T-helper 1 cell treated with Interleukin-12 subunit alpha and Interleukin-12 subunit beta and Interleukin-4 antibody, amounts not matched to agents 30 ng/mL and 1 ng/mL, for 36 hours (primary cell): ENCODE measurements around the gene USP25. TPM values are rescaled to one million over a fixed set of nuclear protein-coding genes. Genes with fewer than 3 reads are reported as not detected.
"Not testable (repeated sequence)": the region's sequence is repeated elsewhere in the genome, so short reads cannot be mapped to it uniquely, and the experiment has no call there.

Experiments
- intact Hi-C: fragments of 100-400 bp; cut with micrococcal nuclease; formaldehyde crosslinking; loops from one replicate; pipeline ENCODE4 v1.15.1; 2024
- total RNA-seq: library from RNA; stranded (reverse); gene quantifications from 2 replicates; pipeline ENCODE4 v1.2.3, GENCODE V29; 2022

USP25 gene
- total RNA-seq, 1 donor from 2014 or later = 42.7 TPM

DNA sequence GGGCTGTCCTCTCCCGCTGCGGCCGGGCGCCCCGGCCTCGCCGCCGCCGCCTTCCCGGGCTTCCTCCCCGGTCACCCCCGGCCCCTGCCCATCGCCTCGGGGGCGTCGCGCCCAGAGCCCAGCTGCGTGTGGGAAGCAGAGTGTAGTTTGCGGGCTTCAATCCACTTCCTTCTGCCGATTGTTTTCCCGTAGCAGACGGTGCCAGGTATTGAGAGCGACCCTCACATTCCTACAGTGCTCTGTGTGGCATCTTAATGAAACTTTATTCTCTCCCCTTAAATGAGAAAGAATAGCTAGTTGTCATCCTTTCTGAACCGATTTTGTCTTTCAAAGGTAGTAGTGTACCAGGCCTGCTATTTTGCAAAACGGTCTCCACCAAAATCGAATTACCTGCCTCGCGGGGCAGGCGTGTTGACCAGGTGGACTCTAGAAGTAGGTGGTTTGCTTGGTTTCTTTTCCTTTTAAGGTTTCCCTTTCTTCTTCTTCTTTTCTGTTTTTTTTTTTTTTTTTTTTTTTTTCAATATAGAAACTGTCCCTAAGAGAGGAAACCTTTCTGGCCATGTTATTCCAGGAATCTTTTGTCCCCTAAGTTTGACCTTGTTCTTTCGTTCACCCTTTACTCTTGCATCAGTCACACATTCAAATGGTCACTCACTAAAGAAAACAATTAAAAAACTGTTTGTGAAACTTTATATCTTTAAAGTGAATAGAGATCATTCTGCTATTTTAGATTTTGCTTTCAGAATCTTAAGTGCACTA, 881 bp downstream of the USP25 start:
- intact Hi-C loops = loop anchor here (5.0 kb wide), 5 partner anchors 47 to 1278 kb away; partner anchors contain the start of gene SAMSN1

DNA sequence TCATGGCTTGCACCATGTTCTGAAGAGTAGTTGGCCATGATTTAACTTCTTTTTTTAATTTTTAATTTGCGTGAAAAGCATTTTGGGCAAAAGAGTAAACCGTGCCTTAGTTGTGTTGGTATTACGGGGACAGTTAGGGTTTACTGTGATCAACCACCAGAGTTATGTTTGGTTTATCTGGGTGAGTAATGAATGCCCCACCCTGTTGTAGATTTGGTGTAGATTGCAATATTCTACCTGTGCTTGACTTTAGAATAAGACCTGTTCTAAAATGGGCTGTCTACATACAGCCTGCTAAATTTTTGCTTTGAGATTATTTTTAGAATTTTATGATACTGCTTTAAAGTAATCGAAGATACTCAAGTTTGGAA, 1.4 kb downstream of the USP25 start:
- intact Hi-C loops = loop anchor here (5.0 kb wide), 5 partner anchors 46 to 1279 kb away; partner anchors contain the start of gene SAMSN1

DNA sequence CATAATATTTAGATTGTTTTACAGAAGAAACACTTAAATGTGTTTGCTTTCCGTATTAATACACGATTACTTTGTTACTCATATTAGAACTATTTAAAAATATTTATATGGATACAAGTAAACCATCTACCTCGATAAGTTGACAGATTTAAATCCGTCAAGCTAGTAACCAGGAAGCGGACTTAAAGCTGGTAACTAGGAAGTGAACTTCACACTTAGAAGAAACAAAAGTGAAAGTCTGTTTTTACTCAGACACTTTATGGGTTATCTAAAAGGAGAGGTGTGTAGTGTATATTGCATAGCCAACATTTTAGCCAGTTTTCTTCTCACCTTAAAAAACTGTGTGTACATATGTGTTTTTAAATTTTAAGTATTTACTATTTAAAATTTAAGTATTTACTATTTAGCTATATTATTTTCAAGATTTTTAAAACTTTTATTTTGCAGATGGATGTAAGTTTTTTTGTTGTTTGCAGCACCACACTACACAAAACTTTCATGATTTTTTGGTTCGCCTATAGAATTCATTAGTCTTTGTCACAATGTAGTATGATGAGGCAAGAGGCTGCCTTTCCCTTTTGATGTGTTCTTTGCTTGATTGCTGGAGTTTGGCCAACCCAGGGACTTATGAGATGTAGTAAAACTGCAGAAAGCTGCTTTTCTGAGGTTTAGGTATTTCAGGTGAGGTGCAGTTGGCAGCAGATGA, 2.7 kb downstream of the USP25 start:
- intact Hi-C loops = loop anchor here (1.0 to 5.0 kb wide), 9 partner anchors 45 to 1879 kb away; partner anchors contain the start of genes HSPA13 and SAMSN1

DNA sequence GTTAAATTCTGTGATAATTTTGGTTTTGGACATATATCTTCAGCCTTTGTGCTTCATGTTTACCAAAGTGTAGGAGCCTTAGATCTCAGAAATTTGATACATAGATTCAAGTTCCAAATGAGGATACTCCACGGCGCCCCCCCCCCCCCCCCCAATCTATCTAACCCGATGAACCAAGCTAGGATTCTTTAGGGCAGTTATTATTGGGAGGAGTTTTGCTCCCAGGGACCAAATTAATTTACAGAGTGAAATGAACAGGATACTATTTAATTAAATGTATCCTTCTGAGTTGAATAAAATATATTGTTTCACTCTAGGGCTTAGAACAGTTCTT, 3.2 kb downstream of the USP25 start:
- intact Hi-C loops = loop anchor here (1.0 to 5.0 kb wide), 10 partner anchors 8 to 1878 kb away; partner anchors contain the start of genes HSPA13 and SAMSN1

DNA sequence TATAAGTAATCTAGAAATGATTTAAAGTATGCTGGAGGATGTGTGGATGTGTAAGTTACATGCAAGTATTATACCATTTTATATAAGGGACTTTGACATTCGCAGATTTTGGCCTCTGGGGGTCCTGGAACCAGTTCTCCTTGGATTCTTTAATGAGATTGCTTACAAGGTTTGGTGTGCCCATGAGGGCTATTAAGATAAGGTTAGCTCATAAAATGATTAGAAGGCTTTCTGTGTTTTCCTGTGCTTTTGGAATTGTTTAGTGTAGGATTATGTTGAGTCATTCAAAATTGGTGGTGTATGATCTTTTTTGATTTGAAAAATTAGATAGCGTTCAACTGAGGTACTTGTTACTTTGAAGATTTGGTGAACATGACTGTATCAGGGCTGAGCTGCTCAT, 5.6 kb downstream of the USP25 start:
- intact Hi-C loops = loop anchor here (2.0 kb wide), 1 partner anchor 13 kb away; no protein-coding TSS in a partner anchor

DNA sequence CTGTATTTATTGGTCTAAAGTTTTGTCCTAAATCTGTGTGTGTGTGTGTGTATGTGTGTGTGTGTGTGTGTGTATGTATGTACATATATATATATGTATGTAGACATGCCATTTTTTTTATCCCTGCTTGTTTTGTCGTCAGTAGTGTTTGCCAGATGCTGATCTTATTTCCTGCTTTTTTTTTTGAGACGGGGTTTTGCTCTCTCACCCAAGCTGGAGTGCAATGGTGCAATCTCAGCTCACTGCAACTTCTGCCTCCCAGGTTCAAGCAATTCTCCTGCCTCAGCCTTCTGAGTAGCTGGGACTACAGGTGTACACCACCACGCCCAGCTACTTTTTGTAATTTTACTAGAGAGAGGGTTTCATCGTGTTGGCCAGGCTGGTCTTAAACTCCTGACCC, 6.1 kb downstream of the USP25 start:
- intact Hi-C loops = loop anchor here (2.0 kb wide), 1 partner anchor 13 kb away; no protein-coding TSS in a partner anchor

DNA sequence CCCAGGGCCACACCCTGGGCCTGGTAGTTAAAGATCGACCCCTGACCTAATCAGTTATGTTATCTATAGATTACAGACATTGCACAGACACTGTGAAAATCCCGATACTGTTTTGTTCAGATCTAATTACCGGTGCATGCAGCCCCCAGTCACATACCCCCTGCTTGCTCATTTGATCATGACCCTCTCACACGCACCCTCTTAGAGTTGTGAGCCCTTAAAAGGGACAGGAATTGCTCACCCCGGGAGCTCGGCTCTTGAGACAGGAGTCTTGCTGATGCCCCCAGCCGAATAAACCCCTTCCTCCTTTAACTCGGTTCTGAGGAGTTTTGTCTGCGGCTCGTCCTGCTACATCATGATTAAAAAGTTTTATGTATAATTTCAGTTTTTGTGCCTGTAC, 9.0 kb downstream of the USP25 start:
- intact Hi-C loops = not testable (repeated sequence)

DNA sequence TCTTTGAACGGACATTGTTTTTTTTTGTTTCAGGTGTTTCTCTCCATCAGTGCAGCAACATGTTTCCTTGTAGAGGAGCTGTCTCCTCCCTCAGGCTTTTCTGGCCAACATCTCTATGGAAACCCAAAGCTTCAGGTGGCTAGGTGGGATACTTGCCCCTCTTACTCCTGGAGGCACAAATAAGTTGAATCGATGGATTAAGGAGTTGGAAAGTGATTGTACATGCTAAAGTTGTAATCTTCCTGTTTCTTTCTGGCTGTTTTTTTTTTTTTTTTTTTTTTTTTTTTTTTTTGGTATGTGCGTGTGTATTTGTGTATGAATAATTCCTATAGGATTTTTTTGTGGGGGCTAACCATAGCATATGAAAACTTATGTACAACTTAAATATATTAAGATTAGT, 10.6 kb downstream of the USP25 start:
- intact Hi-C loops = no loop called here

DNA sequence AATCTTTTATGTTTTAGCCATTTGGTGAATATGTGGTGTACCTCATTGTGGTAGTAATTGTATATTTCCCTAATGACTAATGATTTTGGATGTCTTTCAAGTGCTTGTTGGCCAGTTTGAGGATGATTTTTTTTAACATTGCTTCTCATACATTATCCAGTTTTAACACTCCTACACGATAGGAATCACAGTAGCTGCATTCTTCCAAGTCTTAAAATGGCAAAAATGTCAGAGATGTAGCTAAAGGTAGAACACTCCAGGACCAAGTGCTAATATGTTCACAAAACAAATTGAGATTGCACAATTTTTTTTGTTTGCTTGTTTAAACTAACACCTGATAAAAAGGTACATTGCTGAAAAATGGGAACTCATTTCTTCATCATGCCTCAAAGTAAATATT, 11.7 kb downstream of the USP25 start:
- intact Hi-C loops = loop anchor here (1.0 kb wide), 1 partner anchor 8 kb away; no protein-coding TSS in a partner anchor

DNA sequence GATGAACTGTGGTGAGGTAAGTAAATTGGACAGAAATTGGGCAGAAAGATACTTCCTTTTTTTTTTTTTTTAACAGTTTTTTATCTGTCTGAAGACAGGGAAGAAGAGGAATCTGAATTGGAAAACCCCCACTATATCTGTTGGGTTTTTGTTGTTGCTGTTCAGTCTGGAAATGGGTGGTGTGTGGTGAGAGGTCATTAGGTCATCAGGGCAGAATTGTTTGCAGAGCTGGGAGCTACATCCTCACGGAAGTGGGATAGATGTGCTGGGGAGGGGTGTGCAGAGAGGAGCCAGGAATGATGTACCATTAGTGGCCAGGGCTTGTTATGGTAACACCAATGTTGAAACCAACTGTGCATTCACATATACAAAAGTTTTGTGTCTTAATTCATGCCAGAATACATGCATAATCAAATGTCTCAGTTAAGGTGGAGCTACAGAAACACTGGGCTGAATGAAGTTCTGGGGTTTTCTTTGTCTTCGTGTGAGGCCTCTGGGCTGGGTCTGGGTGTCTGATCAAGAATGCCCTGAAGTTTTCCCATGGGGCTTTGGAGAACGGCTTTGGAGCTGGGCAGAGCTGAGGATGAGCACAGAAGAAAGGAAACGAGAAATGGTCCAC, 12.4 kb downstream of the USP25 start:
- intact Hi-C loops = no loop called here

DNA sequence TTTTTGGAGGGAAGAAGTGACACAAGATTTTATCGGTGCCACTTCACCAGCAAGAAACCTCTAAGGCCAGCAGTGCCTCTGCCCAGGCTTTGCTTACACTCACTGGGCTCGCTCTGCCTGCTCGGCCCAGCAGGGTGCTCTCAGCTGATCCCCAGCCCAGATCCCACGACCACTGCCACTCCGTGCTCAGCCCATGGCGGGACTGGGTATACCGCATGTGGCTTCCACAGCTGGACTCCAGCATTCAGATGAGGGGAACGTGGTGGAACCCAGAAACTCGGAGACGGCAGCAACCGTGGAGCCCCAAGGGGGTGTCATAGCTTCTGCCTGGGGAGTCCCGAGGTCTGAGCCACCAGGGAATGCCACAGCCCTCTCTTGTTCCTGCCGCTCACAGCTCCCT, 12.9 kb downstream of the USP25 start:
- intact Hi-C loops = no loop called here

DNA sequence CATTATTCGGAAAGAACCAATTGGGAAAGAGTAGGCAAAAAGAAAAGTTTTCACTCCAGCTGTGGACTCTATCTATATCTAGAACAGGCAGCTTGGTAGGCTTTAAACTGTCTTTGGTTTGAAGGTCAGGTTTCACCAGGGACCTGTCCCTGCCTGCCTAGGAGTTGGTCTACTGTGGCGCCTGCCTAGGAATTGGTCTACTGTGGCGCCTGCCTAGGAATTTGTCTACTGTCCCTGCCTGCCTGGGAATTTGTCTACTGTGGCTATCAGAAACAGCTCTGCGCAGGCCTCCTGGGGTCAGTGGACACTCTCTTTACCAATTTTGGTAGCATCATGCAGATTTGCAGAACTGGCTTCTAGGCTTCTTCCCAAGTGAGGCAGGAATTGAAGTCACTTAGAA, 13.8 kb downstream of the USP25 start:
- intact Hi-C loops = no loop called here

DNA sequence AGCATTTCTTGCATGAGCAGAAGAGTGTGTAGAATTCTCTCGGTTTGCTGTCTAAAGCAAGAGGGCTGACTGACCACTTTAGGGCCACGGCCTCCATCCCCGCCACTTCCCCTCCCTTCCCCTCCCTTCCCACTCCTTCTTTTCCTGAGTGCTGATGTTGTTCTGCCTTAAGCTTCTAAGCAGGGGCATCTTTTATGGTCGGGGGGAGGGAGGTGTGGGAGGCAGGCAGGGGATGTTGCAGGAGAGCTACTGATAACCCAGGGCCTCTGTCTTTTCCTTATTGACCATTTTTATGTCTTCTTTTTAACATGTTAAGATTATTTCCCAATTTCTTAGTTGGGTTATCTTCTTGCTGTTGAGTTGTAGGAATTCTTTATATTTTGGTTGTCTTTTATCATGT, 15.1 kb downstream of the USP25 start:
- intact Hi-C loops = no loop called here

DNA sequence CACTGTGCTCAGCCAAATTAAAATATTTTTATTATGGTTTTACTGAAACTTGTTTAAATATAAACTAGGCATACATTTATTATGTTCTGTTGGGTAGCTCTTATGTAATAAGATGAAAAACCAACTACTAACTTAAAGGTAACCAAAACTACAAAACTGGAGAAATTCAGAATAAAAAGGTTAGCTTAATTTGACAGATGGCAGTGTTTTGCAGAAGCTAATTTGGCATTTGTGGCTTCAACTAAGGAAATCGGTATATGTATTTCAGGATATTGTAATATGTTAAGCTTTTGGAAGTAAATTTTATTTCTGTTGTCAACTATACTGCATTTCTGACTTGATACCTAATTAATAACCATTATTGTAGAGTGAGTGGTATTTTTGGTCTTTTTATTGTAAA, 18.8 kb downstream of the USP25 start:
- intact Hi-C loops = loop anchor here (2.0 kb wide), 1 partner anchor 14 kb away; no protein-coding TSS in a partner anchor

DNA sequence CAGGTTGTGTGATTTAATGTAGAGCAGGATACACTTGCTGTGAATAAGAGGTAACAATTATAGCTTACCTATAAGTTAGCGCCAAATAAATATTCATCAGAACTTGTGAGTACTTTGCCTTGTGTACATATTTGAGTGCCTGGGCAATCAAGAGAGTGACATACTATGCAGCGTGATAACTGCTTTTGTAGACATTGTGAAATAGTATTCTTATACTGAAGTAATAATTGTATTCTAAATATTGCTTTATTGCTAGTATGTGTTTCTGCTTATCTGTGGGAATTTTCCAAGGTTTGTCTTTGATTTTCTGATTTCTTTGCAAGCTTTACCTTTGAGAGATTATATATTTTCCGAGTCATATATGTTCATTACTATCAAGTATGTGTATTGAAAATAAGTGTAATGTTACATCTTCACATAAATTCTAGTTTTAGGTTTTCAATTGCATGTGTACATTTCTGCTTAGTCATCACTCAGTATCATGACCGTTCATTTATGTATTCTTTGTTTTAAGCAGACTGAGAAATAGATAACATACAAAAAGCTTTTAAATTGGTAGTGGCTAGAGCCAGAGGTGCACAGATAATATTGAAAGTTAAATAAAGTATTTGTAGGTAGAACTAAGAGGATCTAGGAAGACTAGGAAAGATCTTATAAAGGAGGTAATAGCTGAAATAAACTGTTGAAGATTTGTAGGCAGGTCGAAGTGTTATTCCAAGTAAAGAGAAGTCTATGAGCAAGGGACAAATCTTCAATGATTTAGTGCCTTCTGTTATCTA, 19.5 kb downstream of the USP25 start:
- intact Hi-C loops = loop anchor here (2.0 kb wide), 1 partner anchor 14 kb away; no protein-coding TSS in a partner anchor

DNA sequence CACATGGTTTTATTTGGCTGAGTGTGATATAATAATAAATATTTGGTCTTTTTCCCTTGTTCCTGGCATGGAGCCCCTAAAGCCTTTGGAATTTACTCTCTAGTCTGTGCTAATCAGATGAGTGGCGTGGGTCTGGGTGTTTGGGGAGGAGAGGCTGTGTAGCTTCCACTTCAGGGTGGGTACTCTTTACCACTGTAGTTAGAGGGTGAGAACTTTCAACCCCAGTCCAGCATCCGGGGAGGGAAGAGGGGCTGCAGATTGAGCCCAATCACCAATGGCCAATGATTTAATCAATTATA, 20.0 kb downstream of the USP25 start:
- intact Hi-C loops = loop anchor here (2.0 kb wide), 1 partner anchor 15 kb away; no protein-coding TSS in a partner anchor

DNA sequence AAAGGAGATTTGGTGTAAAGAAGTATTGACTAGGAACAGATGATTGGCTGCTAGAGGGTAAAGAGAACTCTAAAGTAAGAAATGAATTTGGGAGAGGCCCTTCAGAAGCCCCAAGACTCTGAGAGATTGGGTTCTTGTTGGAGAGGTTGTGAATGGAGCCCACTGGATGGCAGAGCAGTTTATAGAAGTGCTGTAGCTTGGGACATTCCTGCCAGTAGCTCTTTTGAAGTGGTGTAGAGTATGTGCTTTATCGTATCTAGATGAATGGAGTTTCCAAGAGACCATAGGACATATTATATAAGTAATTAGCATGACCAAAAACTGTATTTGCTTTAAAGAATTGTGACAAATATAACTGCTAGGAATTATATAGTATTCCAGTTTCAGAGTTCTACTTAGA, 21.3 kb downstream of the USP25 start:
- intact Hi-C loops = no loop called here

DNA sequence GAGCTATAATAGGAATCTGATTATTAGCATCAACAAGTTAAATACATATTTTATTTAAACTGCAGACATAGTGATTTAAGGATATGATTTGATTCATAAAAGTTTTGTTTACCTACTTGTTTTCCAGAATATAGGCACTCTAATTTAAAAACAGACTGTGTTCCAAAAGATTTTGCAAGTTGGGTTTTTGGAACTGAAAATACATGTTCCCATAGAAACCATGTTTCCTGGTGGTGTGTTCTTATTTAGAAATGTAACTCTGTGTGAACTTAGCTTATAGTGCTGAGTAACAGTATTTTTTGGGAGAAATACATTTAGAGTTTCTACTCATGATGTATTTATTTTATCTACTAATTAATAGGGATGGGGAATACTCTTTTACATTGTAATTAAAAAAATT, 21.8 kb downstream of the USP25 start:
- intact Hi-C loops = no loop called here

DNA sequence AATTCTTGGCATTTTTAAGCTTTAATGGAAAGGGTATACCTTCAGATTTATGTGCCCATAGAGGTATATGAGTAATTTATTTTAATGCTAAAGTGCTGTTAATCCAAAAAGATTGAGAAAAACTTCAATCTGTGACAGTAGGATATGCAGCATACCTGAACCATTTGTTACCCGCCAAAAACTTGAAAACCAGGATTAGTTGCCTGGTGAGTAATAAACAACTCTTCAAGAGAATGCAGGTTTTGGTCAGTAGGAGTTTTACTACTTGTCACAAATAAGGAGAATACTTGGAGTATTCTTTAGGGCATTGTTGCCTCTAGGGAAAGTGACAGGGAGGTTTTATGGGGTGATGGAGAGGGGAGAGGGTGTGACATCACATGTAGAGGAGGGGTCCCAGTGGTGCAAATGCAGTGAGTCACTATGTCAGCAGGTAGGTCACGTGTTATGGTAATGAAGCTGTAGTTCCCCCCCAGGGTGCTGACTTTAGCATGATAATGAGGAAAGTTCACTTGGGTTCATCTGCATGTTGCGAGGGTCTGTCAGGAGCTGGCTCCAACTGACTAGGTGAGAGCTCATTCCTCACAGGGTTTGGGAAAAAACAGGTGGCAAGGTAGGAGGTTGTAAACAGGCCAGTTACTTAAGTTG, 23.1 kb downstream of the USP25 start:
- intact Hi-C loops = no loop called here

DNA sequence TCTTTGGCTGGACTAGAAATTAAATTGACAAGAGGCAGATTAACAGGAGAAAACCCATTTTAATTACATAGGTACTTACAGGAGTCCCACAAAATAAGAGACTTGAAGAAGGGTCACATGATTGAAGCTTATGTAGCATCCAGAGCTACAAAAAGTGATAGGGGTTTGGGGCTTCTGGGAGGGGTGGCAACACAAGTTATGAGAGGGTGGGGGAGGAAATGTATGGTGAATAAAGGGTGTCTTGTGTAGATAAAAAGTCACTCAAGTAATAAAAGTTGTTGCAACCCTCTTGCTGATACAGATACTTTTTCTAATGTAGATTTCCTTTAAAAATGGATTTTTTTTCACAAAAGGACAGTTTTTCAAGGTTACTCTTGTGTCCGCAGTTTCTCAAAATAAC, 24.0 kb downstream of the USP25 start:
- intact Hi-C loops = no loop called here

DNA sequence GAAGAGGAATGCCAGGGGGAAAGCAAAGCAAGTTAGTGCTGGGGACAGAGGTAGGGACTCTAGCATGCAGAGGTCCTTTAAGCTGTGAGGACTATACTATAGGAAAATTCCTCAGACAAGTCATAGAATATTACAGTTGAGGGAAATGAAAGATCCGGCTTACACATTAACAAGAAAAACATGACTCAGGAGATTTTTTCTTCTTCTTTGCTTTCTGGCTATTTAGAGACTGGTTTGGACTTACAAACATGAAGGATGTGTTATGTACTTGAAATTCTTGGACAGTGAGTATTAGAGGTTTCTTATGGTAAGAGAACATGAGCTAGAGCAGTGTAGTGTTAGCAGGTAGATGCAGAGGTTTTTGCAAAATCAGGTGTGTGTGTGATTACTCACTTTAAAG, 24.9 kb downstream of the USP25 start:
- intact Hi-C loops = no loop called here
